GM18526 (cell line): ENCODE data around the gene PCDHGA3.

Experiments used
- POLR2A ChIP-seq: IDR thresholded peaks from 3 replicates; pipeline ENCODE4 v1.6.1; 2011; ENCODE audit not compliant: insufficient read length; ENCODE audit errors: extremely low read depth

PCDHGA3 gene

GRCh38 chr5:141342773-141343172, 856 bp upstream of the PCDHGA3 start:
- no peak for TF ChIP-seq POLR2A

- no peak for TF ChIP-seq POLR2A
Measured at GRCh38 chr5:141343953-141344463, 379 bp downstream of the PCDHGA3 start.

- no peak for TF ChIP-seq POLR2A
Measured at GRCh38 chr5:141345327-141345726, 1.7 kb downstream of the PCDHGA3 start.

- TF ChIP-seq POLR2A, result no peak
Measured at GRCh38 chr5:141349917-141350619, 6.4 kb downstream of the PCDHGA3 start, which contains the start of gene PCDHGB1. Gene PCDHGB1 (plus strand): TSS chr5:141350099. CDS start chr5:141350261, 162 bp downstream.

GRCh38 chr5:141351591-141351990, 8.0 kb downstream of the PCDHGA3 start:
- no peak for TF ChIP-seq POLR2A

GRCh38 chr5:141354900-141355469, 11.4 kb downstream of the PCDHGA3 start, which contains the start of gene PCDHGA4:
Gene PCDHGA4 (plus strand): TSS chr5:141355021. CDS start chr5:141355108, 87 bp downstream.
- no peak for TF ChIP-seq POLR2A

- no peak for TF ChIP-seq POLR2A
Measured at GRCh38 chr5:141355641-141356040, 12.0 kb downstream of the PCDHGA3 start.

- TF ChIP-seq POLR2A, result no peak
Measured at GRCh38 chr5:141356133-141356532, 12.5 kb downstream of the PCDHGA3 start.

GRCh38 chr5:141356950-141357349, 13.3 kb downstream of the PCDHGA3 start:
- no peak for TF ChIP-seq POLR2A

- no peak for TF ChIP-seq POLR2A
Measured at GRCh38 chr5:141359790-141360426, 16.3 kb downstream of the PCDHGA3 start, which contains the start of gene PCDHGB2. Gene PCDHGB2 (plus strand): TSS chr5:141359994. CDS start chr5:141360136, 142 bp downstream.

GRCh38 chr5:141360685-141361084, 17.1 kb downstream of the PCDHGA3 start:
- no peak for TF ChIP-seq POLR2A

- TF ChIP-seq POLR2A, result no peak
Measured at GRCh38 chr5:141362719-141363118, 19.1 kb downstream of the PCDHGA3 start.

- no peak for TF ChIP-seq POLR2A
Measured at GRCh38 chr5:141363952-141364660, 20.5 kb downstream of the PCDHGA3 start, which contains the start of gene PCDHGA5. Gene PCDHGA5 (plus strand): TSS chr5:141364162. CDS start chr5:141364331, 169 bp downstream.

GRCh38 chr5:141366016-141366896, 22.6 kb downstream of the PCDHGA3 start:
- no peak for TF ChIP-seq POLR2A

- TF ChIP-seq POLR2A, result no peak
Measured at GRCh38 chr5:141369994-141370848, 26.6 kb downstream of the PCDHGA3 start, which contains the start of gene PCDHGB3. Gene PCDHGB3 (plus strand): TSS chr5:141370242. CDS start chr5:141370395, 153 bp downstream.
